AG10803 (cell line): ENCODE data around the gene ZFYVE19.

Source experiments
- DNase-seq: peaks from one replicate; pipeline ENCODE4 v3.0.0; 2010; ENCODE audit warnings: low read depth
- H3K4me3 ChIP-seq: 2 replicates; pipeline ENCODE4 v1.5.1; 2011; ENCODE audit warnings: mild to moderate bottlenecking, low read length, control low read depth
- TF ChIP-seq, protein P1 (sequence below): conservative IDR thresholded peaks from 2 replicates; pipeline ENCODE4 v1.5.1; 2011; ENCODE audit warnings: mild to moderate bottlenecking, low read length, control low read depth, inconsistent platforms

ZFYVE19 gene

DNA sequence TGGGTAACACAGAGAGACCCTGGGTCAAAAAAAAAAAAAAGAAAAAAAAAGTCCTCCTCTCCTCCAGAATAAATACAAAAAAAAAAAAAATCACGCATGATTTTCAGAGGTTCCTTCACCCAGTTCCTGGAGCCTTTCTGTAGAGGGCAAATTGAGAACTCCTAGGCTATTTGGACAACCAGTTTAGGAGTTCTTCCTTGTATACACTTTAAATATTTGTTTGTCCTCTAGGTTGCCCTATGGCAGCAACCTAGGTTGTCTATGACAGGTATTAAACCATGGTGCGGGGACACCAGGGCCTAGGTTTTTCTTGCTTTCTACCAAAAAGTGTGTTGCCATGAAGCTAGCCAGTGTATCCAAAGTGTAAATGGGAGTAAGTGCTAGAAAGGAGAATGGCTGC lies 3.8 kb upstream of the ZFYVE19 start:
- no peak overlapping the region for H3K4me3 ChIP-seq
- no peak for DNase-seq
- TF ChIP-seq, protein P1, sequence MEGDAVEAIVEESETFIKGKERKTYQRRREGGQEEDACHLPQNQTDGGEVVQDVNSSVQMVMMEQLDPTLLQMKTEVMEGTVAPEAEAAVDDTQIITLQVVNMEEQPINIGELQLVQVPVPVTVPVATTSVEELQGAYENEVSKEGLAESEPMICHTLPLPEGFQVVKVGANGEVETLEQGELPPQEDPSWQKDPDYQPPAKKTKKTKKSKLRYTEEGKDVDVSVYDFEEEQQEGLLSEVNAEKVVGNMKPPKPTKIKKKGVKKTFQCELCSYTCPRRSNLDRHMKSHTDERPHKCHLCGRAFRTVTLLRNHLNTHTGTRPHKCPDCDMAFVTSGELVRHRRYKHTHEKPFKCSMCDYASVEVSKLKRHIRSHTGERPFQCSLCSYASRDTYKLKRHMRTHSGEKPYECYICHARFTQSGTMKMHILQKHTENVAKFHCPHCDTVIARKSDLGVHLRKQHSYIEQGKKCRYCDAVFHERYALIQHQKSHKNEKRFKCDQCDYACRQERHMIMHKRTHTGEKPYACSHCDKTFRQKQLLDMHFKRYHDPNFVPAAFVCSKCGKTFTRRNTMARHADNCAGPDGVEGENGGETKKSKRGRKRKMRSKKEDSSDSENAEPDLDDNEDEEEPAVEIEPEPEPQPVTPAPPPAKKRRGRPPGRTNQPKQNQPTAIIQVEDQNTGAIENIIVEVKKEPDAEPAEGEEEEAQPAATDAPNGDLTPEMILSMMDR: no peak

DNA sequence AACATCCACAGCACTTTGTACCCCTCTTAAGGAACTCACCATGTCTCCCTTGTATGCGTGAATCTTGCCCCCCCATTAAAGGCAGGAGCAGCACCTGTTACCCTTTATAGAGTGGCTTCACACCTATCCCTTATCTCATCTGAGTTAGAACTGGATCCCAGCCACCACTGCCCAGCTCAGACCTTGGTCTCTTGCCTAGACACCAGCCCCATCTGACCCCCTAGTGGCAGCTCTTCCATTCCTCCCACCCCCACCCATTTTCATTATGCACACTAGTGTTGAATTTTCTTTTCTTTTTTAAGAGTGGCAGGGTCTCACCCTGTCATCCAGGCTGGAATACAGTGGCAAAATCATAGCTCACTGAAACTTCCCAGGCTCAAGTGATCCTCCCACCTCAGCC lies 3.2 kb upstream of the ZFYVE19 start:
- TF ChIP-seq, protein P1: 0 out of 2 replicates have a peak, but pooled peaks have one; percentile 3
- H3K4me3 ChIP-seq: no peak overlapping the region
- no peak for DNase-seq

DNA sequence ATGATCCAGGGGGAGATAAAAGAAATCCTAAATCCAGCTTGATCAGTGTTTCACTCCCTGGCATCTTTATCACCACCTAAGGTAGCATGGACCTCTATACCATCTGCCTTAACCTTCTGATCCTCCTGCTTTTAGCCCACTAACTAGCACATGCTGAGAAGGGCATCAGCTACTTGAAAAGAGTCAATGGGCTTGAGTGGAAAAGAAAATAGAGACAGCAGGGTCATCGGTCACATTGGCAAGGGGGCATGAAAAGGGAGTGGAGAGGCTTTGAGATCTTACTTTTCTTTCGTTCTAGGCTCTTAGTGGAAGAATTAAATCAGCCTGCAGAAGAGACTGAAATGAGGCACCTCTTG lies 239 bp upstream of the ZFYVE19 start:
- no peak for DNase-seq
- TF ChIP-seq, protein P1: no peak
- H3K4me3 ChIP-seq: peak overlapping the region; percentile 100

DNA sequence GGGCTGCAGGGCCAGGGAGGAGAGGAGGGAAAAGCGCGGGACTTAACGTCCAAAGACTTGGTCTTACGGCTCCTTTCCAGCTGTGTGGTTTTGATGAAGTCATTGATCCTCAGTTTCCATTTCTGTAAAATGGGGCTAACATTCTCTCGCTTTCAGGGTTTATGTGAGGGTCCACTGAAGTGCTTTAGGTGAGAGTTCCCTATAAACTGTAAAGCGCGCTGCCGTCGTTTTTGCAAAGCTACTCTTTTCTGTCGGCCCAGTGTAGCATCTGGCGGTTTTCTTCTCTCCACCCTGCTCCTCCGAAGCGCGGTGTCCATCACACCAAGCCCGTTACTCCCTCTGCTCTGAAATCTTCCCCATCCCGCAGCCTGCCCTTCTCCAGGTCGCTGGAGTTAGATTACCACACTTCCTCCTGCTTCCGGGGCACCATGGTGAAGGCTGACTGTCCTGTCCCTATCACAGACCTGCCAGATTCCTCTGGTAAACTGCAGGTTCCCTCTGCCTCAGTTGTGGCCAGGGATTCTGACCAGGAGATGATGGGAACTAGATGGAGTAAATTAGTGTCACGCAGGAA lies 1.1 kb downstream of the ZFYVE19 start:
- H3K4me3 ChIP-seq: peak overlapping the region; percentile 100
- DNase-seq: no peak
- TF ChIP-seq, protein P1: no peak

DNA sequence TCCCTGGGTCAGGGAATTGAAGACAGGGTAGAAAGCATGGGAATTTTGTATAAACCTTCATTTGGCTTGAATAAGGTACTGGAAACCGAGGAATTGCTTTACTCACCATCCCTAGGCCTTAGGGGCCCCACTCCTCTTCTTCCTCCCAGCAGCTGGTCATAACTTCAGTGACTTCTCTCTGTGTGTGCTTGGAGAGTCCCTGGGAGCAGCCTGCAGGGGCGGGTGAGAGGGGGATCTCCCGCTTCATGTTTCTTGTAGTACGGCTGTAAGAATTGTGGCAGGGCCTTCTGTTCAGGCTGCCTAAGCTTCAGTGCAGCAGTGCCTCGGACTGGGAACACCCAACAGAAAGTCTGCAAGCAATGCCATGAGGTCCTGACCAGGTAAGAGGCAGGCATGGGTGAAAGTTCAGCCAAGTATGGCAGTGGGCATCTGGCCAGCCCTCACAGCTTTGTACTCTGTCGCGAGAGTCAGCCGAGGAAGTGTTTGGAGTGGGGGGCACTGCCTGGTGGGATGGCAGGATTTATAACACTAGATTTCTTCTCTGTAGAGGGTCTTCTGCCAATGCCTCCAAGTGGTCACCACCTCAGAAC lies 2.1 kb downstream of the ZFYVE19 start:
- DNase-seq: no peak
- no peak overlapping the region for H3K4me3 ChIP-seq
- TF ChIP-seq, protein P1: no peak

DNA sequence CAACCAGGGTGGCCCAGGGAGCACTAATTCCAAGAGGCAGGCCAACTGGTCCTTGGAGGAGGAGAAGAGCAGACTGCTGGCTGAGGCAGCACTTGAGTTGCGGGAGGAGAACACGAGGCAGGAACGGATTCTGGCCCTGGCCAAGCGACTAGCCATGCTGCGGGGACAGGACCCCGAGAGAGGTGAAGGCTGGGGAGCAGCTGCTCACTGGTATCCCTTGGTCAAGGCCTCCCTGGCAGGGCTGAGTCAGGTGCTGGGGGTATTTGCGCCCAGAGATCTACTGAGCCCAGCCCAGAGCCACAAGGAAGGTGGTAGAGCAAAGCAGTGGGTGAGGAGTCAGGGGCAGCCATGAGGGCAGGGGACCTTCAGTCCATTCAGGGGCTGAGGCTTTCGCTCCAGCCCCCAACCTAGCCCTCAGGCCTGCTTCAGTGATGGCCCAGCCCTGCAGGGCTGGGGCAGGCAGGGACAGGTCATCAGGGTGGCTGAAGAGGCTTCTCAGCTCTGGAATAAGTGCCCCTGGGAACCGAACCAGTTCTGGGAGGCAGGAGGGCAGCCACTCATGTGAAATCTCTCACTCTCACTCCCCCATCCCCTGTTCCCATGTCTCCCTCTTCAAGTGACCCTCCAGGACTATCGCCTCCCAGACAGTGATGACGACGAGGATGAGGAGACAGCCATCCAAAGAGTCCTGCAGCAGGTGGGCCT lies 6.0 kb downstream of the ZFYVE19 start:
- H3K4me3 ChIP-seq: no peak overlapping the region
- no peak for DNase-seq
- TF ChIP-seq, protein P1: no peak
